SK-N-SH (cell line): ENCODE data around the gene MT1F. TPM values are rescaled to one million over a fixed set of nuclear protein-coding genes. Genes with fewer than 3 reads are reported as not detected.

Experiments
- CTCF ChIA-PET: fragments of 300-600, 350-600 bp; formaldehyde crosslinking; extraction: SDS; loops from one replicate; lab custom pipeline; 2021; lab: Yijun Ruan, JAX
- POLR2A ChIA-PET: fragments of 350-600 bp; sonication (Branson Sonifier 250); formaldehyde crosslinking; extraction: SDS; loops from one replicate; lab custom pipeline; 2020; ENCODE audit warnings: antibody characterized with exemption, inconsistent platforms; lab: Yijun Ruan, JAX
- DNase-seq: peaks from one replicate; pipeline ENCODE4 v3.0.0; 2012
- H2AFZ ChIP-seq: fragments of 200-600 bp; sonication (generic); 2 replicates; pipeline ENCODE4 v1.8.1; 2016; ENCODE audit warnings: antibody characterized with exemption, mild to moderate bottlenecking, low read depth
- H3F3A ChIP-seq: fragments of 200-600 bp; sonication (generic); replicated peaks from 2 replicates; pipeline ENCODE3; 2016; ENCODE audit warnings: antibody characterized with exemption, mild to moderate bottlenecking; ENCODE audit not compliant: insufficient read depth
- H3K27ac ChIP-seq, 2 experiments: fragments of 200-500 bp in 1 of 2; fragments of 200-600 bp in 1 of 2; sonication (Bioruptor generic) in 1 of 2; sonication (generic), shearing (Covaris generic) in 1 of 2; 2 replicates each; pipeline versions ENCODE4 v1.5.1 to v1.6.1; 2014 to 2016; ENCODE audit warnings: low read depth in 2 of 2, inconsistent platforms in 1 of 2, low read length in 1 of 2, mild to moderate bottlenecking in 1 of 2, mixed read lengths in 1 of 2
- H3K27me3 ChIP-seq: fragments of 200-600 bp; sonication (generic), shearing (Covaris generic); 2 replicates; pipeline ENCODE4 v1.6.1; 2016; ENCODE audit warnings: mixed run types; ENCODE audit not compliant: insufficient read depth
- H3K36me3 ChIP-seq, 2 experiments: fragments of 200-500 bp in 1 of 2; fragments of 200-600 bp in 1 of 2; sonication (Bioruptor generic) in 1 of 2; sonication (generic) in 1 of 2; replicated peaks in 1 of 2; 2 replicates each; pipeline versions ENCODE3 to v1.5.1; 2014 to 2016; ENCODE audit warnings: low read length in 1 of 2, mild to moderate bottlenecking in 1 of 2; ENCODE audit not compliant: insufficient read depth in 2 of 2, control insufficient read depth in 1 of 2
- H3K4me1 ChIP-seq, 2 experiments: fragments of 200-500 bp in 1 of 2; fragments of 200-600 bp in 1 of 2; sonication (Bioruptor generic) in 1 of 2; sonication (generic), shearing (Covaris generic) in 1 of 2; 2 replicates each; pipeline versions ENCODE4 v1.5.1 to v1.6.1; 2014 to 2016; ENCODE audit warnings: low read depth in 1 of 2, low read length in 1 of 2, mixed run types in 1 of 2; ENCODE audit not compliant: insufficient read depth in 2 of 2, control insufficient read depth in 1 of 2
- H3K4me2 ChIP-seq: fragments of 200-600 bp; sonication (generic), shearing (Covaris generic); 2 replicates; pipeline ENCODE4 v1.6.1; 2017; ENCODE audit warnings: mixed run types
- H3K4me3 ChIP-seq, 2 experiments: fragments of 200-500 bp in 1 of 2; fragments of 200-600 bp in 1 of 2; sonication (Bioruptor generic) in 1 of 2; sonication (generic), shearing (Covaris generic) in 1 of 2; 2 replicates each; pipeline versions ENCODE4 v1.5.1 to v1.8.1; 2014 to 2016; ENCODE audit warnings: low read depth in 2 of 2, inconsistent platforms in 1 of 2, low read length in 1 of 2, mild to moderate bottlenecking in 1 of 2, mixed read lengths in 1 of 2, moderate library complexity in 1 of 2
- H3K79me2 ChIP-seq: fragments of 200-600 bp; sonication (generic); 2 replicates; pipeline ENCODE4 v1.8.1; 2017; ENCODE audit warnings: mild to moderate bottlenecking; ENCODE audit not compliant: insufficient read depth
- H3K9ac ChIP-seq: fragments of 200-600 bp; sonication (generic); 2 replicates; pipeline ENCODE4 v1.6.1; 2017; ENCODE audit warnings: mixed run types
- H3K9me2 ChIP-seq: fragments of 200-600 bp; sonication (generic); 2 replicates; pipeline ENCODE4 v1.6.1; 2017; ENCODE audit warnings: mixed run types
- H3K9me3 ChIP-seq: fragments of 200-600 bp; sonication (generic); 2 replicates; pipeline ENCODE4 v1.6.1; 2017; ENCODE audit warnings: mixed run types, mild to moderate bottlenecking, moderate library complexity
- H4K20me1 ChIP-seq: fragments of 200-600 bp; sonication (generic); 2 replicates; pipeline ENCODE4 v1.6.1; 2017; ENCODE audit warnings: mild to moderate bottlenecking, mixed run types; ENCODE audit not compliant: insufficient read depth
- CTCF ChIP-seq: fragments of 200-600 bp; sonication (generic); IDR thresholded peaks from 2 replicates; pipeline ENCODE4 v1.6.1; 2017; ENCODE audit warnings: antibody characterized with exemption, mild to moderate bottlenecking, moderate library complexity
- EP300 ChIP-seq, 2 experiments: IDR thresholded peaks; 2 replicates each; pipeline versions ENCODE4 v1.4.0 to v1.6.1; 2012; ENCODE audit warnings: borderline replicate concordance in 1 of 2, low read depth in 1 of 2, low read length in 1 of 2
- FOXJ3 ChIP-seq: sonication (generic); formaldehyde crosslinking; IDR thresholded peaks from 2 replicates; pipeline ENCODE4 v1.5.1; 2020; ENCODE audit warnings: mild to moderate bottlenecking, missing genetic modification reagents
- GABPA ChIP-seq: IDR thresholded peaks from 2 replicates; pipeline ENCODE4 v1.4.0; 2012; ENCODE audit warnings: low read depth, mild to moderate bottlenecking
- IRF3 ChIP-seq: fragments of 150-350 bp; IDR thresholded peaks from 2 replicates; pipeline ENCODE4 v1.6.1; 2016; ENCODE audit warnings: mild to moderate bottlenecking, low read depth, low read length
- MXI1 ChIP-seq: IDR thresholded peaks from 2 replicates; pipeline ENCODE4 v1.6.1; 2012; ENCODE audit warnings: mild to moderate bottlenecking, low read depth, low read length, improper control_type of control experiment
- PBX3 ChIP-seq: IDR thresholded peaks from 2 replicates; pipeline ENCODE4; 2012
- POLR2AphosphoS5 ChIP-seq: IDR thresholded peaks from 2 replicates; pipeline ENCODE4 v1.6.1; 2012; ENCODE audit warnings: low read depth, low read length
- RAD21 ChIP-seq: IDR thresholded peaks from 2 replicates; pipeline ENCODE4 v1.6.1; 2012; ENCODE audit warnings: mild to moderate bottlenecking, low read length
- REST ChIP-seq: IDR thresholded peaks from 2 replicates; pipeline ENCODE4 v1.6.1; 2012; ENCODE audit warnings: mild to moderate bottlenecking, low read depth, low read length, moderate library complexity
- RFX5 ChIP-seq: IDR thresholded peaks from 2 replicates; pipeline ENCODE4 v1.6.1; 2012; ENCODE audit warnings: mild to moderate bottlenecking, improper control_type of control experiment, low read length
- TAF1 ChIP-seq: IDR thresholded peaks from 2 replicates; pipeline ENCODE4 v1.6.1; 2012; ENCODE audit warnings: low read depth, mild to moderate bottlenecking, low read length, moderate library complexity, borderline replicate concordance
- TCF12 ChIP-seq: IDR thresholded peaks from 2 replicates; pipeline ENCODE4 v1.4.0; 2012
- TEAD4 ChIP-seq: IDR thresholded peaks from 2 replicates; pipeline ENCODE4 v1.4.0; 2012; ENCODE audit warnings: mild to moderate bottlenecking, borderline replicate concordance; ENCODE audit not compliant: insufficient read depth
- YY1 ChIP-seq: IDR thresholded peaks from 2 replicates; pipeline ENCODE4 v1.4.0; 2012; ENCODE audit warnings: low read depth, mild to moderate bottlenecking
- ZBTB33 ChIP-seq: IDR thresholded peaks from 2 replicates; pipeline ENCODE4 v1.4.0; 2012; ENCODE audit warnings: low read depth, borderline replicate concordance
- WGBS: methylation state at CpG from one replicate; pipeline ENCODE4 v1.1.6; 2017; ENCODE audit warnings: low lambda C conversion rate; 5-methylcytosine and 5-hydroxymethylcytosine counted together
- polyA plus RNA-seq, 3 experiments: library from polyadenylated mRNA; depleted of rRNA; stranded (reverse); fragments of >200 nt; gene quantifications; 2 replicates each; pipeline ENCODE4 v1.2.3, GENCODE V29; 2012

Gene MT1F
- polyA plus RNA-seq, 1 of the 3 experiments (the other 2 are of a cell fraction) = 13.0 TPM

- Histone ChIP-seq H3F3A (no peaks in the 10 kb centered on the region), H3K9me2 (no peaks in the 10 kb centered on the region), H4K20me1 (no peaks in the 10 kb centered on the region), H3K36me3 (no peaks in the 10 kb centered on the region), H3K9ac (no peak overlapping the region), H3K4me2 (no peak overlapping the region), H3K27me3 (no peaks in the 10 kb centered on the region), H2AFZ (no peak overlapping the region), H3K9me3 (no peaks in the 10 kb centered on the region), H3K27ac (no peak overlapping the region), H3K79me2 (no peaks in the 10 kb centered on the region), H3K4me3 (no peak overlapping the region), H3K4me1 (peaks cover 0 to 7% of the 10 kb centered on the region in 2 experiments; a peak in 1 of 4 replicates)
- WGBS = 63% methylated on average over 2 of the region's 3 CpGs
- ChIA-PET CTCF (no interaction called here), POLR2A (no interaction called here)
- DNase-seq = no peak
- TF ChIP-seq YY1 = no peak
- TF ChIP-seq IRF3 = no peak
Observed at GRCh38 chr16:56677474-56677873, 19.7 kb downstream of the MT1F start.

GRCh38 chr16:56679078-56679730 is 21.4 kb downstream of the MT1F start:
- DNase-seq = no peak
- Histone ChIP-seq H3K79me2 (peaks cover 9% of the 10 kb centered on the region; the same call in 1 of the 2 replicates), H3K4me3 (no peak overlapping the region), H3F3A (no peaks in the 10 kb centered on the region), H3K4me1 (peaks cover 0 to 25% of the 10 kb centered on the region in 2 experiments; a peak in 2 of 4 replicates), H4K20me1 (no peaks in the 10 kb centered on the region), H3K36me3 (no peaks in the 10 kb centered on the region), H3K27ac (no peak overlapping the region), H3K9ac (no peak overlapping the region), H3K9me2 (no peaks in the 10 kb centered on the region), H3K4me2 (no peak overlapping the region), H3K9me3 (no peaks in the 10 kb centered on the region), H2AFZ (no peak overlapping the region), H3K27me3 (no peaks in the 10 kb centered on the region)
- POLR2A ChIA-PET = no interaction called here
- 91% methylated on average over 3 of the region's 3 CpGs for WGBS
- CTCF ChIA-PET = interaction anchor here (0.9 to 1.6 kb wide), 5 partner anchors 10 to 110 kb away, joined by 3 to 5 read pairs (median 3); no protein-coding TSS in a partner anchor
- TF ChIP-seq TEAD4 = no peak
- TF ChIP-seq TCF12 = no peak
- TF ChIP-seq TAF1 = no peak
- no peak for TF ChIP-seq EP300 (IDR thresholded peaks at IDR 0.05; ENCODE audit: borderline replicate concordance in 1 of 2, low read depth in 1 of 2, low read length in 1 of 2)
- no peak for TF ChIP-seq CTCF
- no peak for TF ChIP-seq FOXJ3 (CRISPR knock-in tag)
- TF ChIP-seq RFX5 = no peak
- TF ChIP-seq ZBTB33 = no peak
- no peak for TF ChIP-seq MXI1
- TF ChIP-seq GABPA = no peak
- TF ChIP-seq YY1 = no peak
- no peak for TF ChIP-seq RAD21
- TF ChIP-seq PBX3 = no peak
- TF ChIP-seq REST = no peak
- TF ChIP-seq POLR2AphosphoS5 = no peak
